SK-N-SH (cell line): ENCODE measurements around the gene RASAL3. TPM values are rescaled to one million over a fixed set of nuclear protein-coding genes. Genes with fewer than 3 reads are reported as not detected.
A peak's percentile ranks its signal among the peaks of the same experiment; 100 is the strongest.

Source experiments
- CTCF ChIA-PET: fragments of 300-600, 350-600 bp; formaldehyde crosslinking; extraction: SDS; loops from one replicate; lab custom pipeline; 2021; lab: Yijun Ruan, JAX
- POLR2A ChIA-PET: fragments of 350-600 bp; sonication (Branson Sonifier 250); formaldehyde crosslinking; extraction: SDS; loops from one replicate; lab custom pipeline; 2020; ENCODE audit warnings: antibody characterized with exemption, inconsistent platforms; lab: Yijun Ruan, JAX
- DNase-seq: peaks from one replicate; pipeline ENCODE4 v3.0.0; 2012
- H2AFZ ChIP-seq: fragments of 200-600 bp; sonication (generic); 2 replicates; pipeline ENCODE4 v1.8.1; 2016; ENCODE audit warnings: antibody characterized with exemption, mild to moderate bottlenecking, low read depth
- H3F3A ChIP-seq: fragments of 200-600 bp; sonication (generic); replicated peaks from 2 replicates; pipeline ENCODE3; 2016; ENCODE audit warnings: antibody characterized with exemption, mild to moderate bottlenecking; ENCODE audit not compliant: insufficient read depth
- H3K27ac ChIP-seq, 2 experiments: fragments of 200-500 bp in 1 of 2; fragments of 200-600 bp in 1 of 2; sonication (Bioruptor generic) in 1 of 2; sonication (generic), shearing (Covaris generic) in 1 of 2; 2 replicates each; pipeline versions ENCODE4 v1.5.1 to v1.6.1; 2014 to 2016; ENCODE audit warnings: low read depth in 2 of 2, inconsistent platforms in 1 of 2, low read length in 1 of 2, mild to moderate bottlenecking in 1 of 2, mixed read lengths in 1 of 2
- H3K27me3 ChIP-seq: fragments of 200-600 bp; sonication (generic), shearing (Covaris generic); 2 replicates; pipeline ENCODE4 v1.6.1; 2016; ENCODE audit warnings: mixed run types; ENCODE audit not compliant: insufficient read depth
- H3K36me3 ChIP-seq, 2 experiments: fragments of 200-500 bp in 1 of 2; fragments of 200-600 bp in 1 of 2; sonication (Bioruptor generic) in 1 of 2; sonication (generic) in 1 of 2; replicated peaks in 1 of 2; 2 replicates each; pipeline versions ENCODE3 to v1.5.1; 2014 to 2016; ENCODE audit warnings: low read length in 1 of 2, mild to moderate bottlenecking in 1 of 2; ENCODE audit not compliant: insufficient read depth in 2 of 2, control insufficient read depth in 1 of 2
- H3K4me1 ChIP-seq, 2 experiments: fragments of 200-500 bp in 1 of 2; fragments of 200-600 bp in 1 of 2; sonication (Bioruptor generic) in 1 of 2; sonication (generic), shearing (Covaris generic) in 1 of 2; 2 replicates each; pipeline versions ENCODE4 v1.5.1 to v1.6.1; 2014 to 2016; ENCODE audit warnings: low read depth in 1 of 2, low read length in 1 of 2, mixed run types in 1 of 2; ENCODE audit not compliant: insufficient read depth in 2 of 2, control insufficient read depth in 1 of 2
- H3K4me2 ChIP-seq: fragments of 200-600 bp; sonication (generic), shearing (Covaris generic); 2 replicates; pipeline ENCODE4 v1.6.1; 2017; ENCODE audit warnings: mixed run types
- H3K4me3 ChIP-seq, 2 experiments: fragments of 200-500 bp in 1 of 2; fragments of 200-600 bp in 1 of 2; sonication (Bioruptor generic) in 1 of 2; sonication (generic), shearing (Covaris generic) in 1 of 2; 2 replicates each; pipeline versions ENCODE4 v1.5.1 to v1.8.1; 2014 to 2016; ENCODE audit warnings: low read depth in 2 of 2, inconsistent platforms in 1 of 2, low read length in 1 of 2, mild to moderate bottlenecking in 1 of 2, mixed read lengths in 1 of 2, moderate library complexity in 1 of 2
- H3K79me2 ChIP-seq: fragments of 200-600 bp; sonication (generic); 2 replicates; pipeline ENCODE4 v1.8.1; 2017; ENCODE audit warnings: mild to moderate bottlenecking; ENCODE audit not compliant: insufficient read depth
- H3K9ac ChIP-seq: fragments of 200-600 bp; sonication (generic); 2 replicates; pipeline ENCODE4 v1.6.1; 2017; ENCODE audit warnings: mixed run types
- H3K9me2 ChIP-seq: fragments of 200-600 bp; sonication (generic); 2 replicates; pipeline ENCODE4 v1.6.1; 2017; ENCODE audit warnings: mixed run types
- H3K9me3 ChIP-seq: fragments of 200-600 bp; sonication (generic); 2 replicates; pipeline ENCODE4 v1.6.1; 2017; ENCODE audit warnings: mixed run types, mild to moderate bottlenecking, moderate library complexity
- H4K20me1 ChIP-seq: fragments of 200-600 bp; sonication (generic); 2 replicates; pipeline ENCODE4 v1.6.1; 2017; ENCODE audit warnings: mild to moderate bottlenecking, mixed run types; ENCODE audit not compliant: insufficient read depth
- CHD2 ChIP-seq: fragments of 150-350 bp; IDR thresholded peaks from 2 replicates; pipeline ENCODE4 v1.6.1; 2018; ENCODE audit warnings: low read length; ENCODE audit not compliant: partially characterized antibody
- CTCF ChIP-seq: fragments of 200-600 bp; sonication (generic); IDR thresholded peaks from 2 replicates; pipeline ENCODE4 v1.6.1; 2017; ENCODE audit warnings: antibody characterized with exemption, mild to moderate bottlenecking, moderate library complexity
- ELF1 ChIP-seq: IDR thresholded peaks from 2 replicates; pipeline ENCODE4 v1.4.0; 2012
- EP300 ChIP-seq, 2 experiments: IDR thresholded peaks; 2 replicates each; pipeline versions ENCODE4 v1.4.0 to v1.6.1; 2012; ENCODE audit warnings: borderline replicate concordance in 1 of 2, low read depth in 1 of 2, low read length in 1 of 2
- FOXJ3 ChIP-seq: sonication (generic); formaldehyde crosslinking; IDR thresholded peaks from 2 replicates; pipeline ENCODE4 v1.5.1; 2020; ENCODE audit warnings: mild to moderate bottlenecking, missing genetic modification reagents
- GABPA ChIP-seq: IDR thresholded peaks from 2 replicates; pipeline ENCODE4 v1.4.0; 2012; ENCODE audit warnings: low read depth, mild to moderate bottlenecking
- JUND ChIP-seq: IDR thresholded peaks from 2 replicates; pipeline ENCODE4 v1.4.0; 2012
- MAX ChIP-seq: IDR thresholded peaks from 2 replicates; pipeline ENCODE4 v1.4.0; 2012; ENCODE audit warnings: low read depth
- MEF2A ChIP-seq: IDR thresholded peaks from 2 replicates; pipeline ENCODE4 v1.4.0; 2012; ENCODE audit warnings: low read depth, borderline replicate concordance
- MXI1 ChIP-seq: IDR thresholded peaks from 2 replicates; pipeline ENCODE4 v1.6.1; 2012; ENCODE audit warnings: mild to moderate bottlenecking, low read depth, low read length, improper control_type of control experiment
- NFIC ChIP-seq: IDR thresholded peaks from 2 replicates; pipeline ENCODE4 v1.4.0; 2012; ENCODE audit warnings: borderline replicate concordance
- RCOR1 ChIP-seq: fragments of 150-350 bp; IDR thresholded peaks from 2 replicates; pipeline ENCODE4 v1.6.1; 2017; ENCODE audit warnings: antibody characterized with exemption, low read length
- SMC3 ChIP-seq: IDR thresholded peaks from 2 replicates; pipeline ENCODE4 v1.6.1; 2012; ENCODE audit warnings: low read depth, low read length, improper control_type of control experiment
- YY1 ChIP-seq: IDR thresholded peaks from 2 replicates; pipeline ENCODE4 v1.4.0; 2012; ENCODE audit warnings: low read depth, mild to moderate bottlenecking
- WGBS: methylation state at CpG from one replicate; pipeline ENCODE4 v1.1.6; 2017; ENCODE audit warnings: low lambda C conversion rate; 5-methylcytosine and 5-hydroxymethylcytosine counted together
- polyA plus RNA-seq, 3 experiments: library from polyadenylated mRNA; depleted of rRNA; stranded (reverse); fragments of >200 nt; gene quantifications; 2 replicates each; pipeline ENCODE4 v1.2.3, GENCODE V29; 2012

RASAL3 gene
- polyA plus RNA-seq, 1 of the 3 experiments (the other 2 are of a cell fraction) = 0.02 TPM

- TF ChIP-seq EP300 (IDR thresholded peaks at IDR 0.05; ENCODE audit: borderline replicate concordance in 1 of 2, low read depth in 1 of 2, low read length in 1 of 2) = no peak
- no peak for TF ChIP-seq ELF1
- no peak for TF ChIP-seq JUND
- no peak for TF ChIP-seq MAX
- TF ChIP-seq MEF2A = no peak
- TF ChIP-seq SMC3 = no peak
- TF ChIP-seq CTCF = no peak
- no peak for TF ChIP-seq FOXJ3 (CRISPR knock-in tag)
- TF ChIP-seq YY1 = no peak
- no peak for TF ChIP-seq NFIC
Observed at GRCh38 chr19:15422296-15423075, 41.9 kb downstream of the RASAL3 start (continued).

GRCh38 chr19:15421721-15422260, 42.6 kb downstream of the RASAL3 start:
- TF ChIP-seq JUND = no peak
- TF ChIP-seq FOXJ3 (CRISPR knock-in tag) = peak; percentile 64; the same call in 1 of the 2 replicates
- TF ChIP-seq RCOR1 = peak; percentile 43; the same call in 1 of the 2 replicates
- TF ChIP-seq GABPA = no peak
- peak; percentile 49 for TF ChIP-seq CHD2
- peak; percentile 89 for TF ChIP-seq MXI1
- TF ChIP-seq, all 33 proteins: peak for 4
- Histone ChIP-seq H3K27me3 (no peaks in the 10 kb centered on the region), H3K36me3 (peaks cover 33 to 41% of the 10 kb centered on the region in 2 experiments), H3K4me2 (no peak overlapping the region), H3K4me3 (no peak overlapping the region), H4K20me1 (peaks cover 12% of the 10 kb centered on the region), H3K4me1 (peaks cover 10 to 44% of the 10 kb centered on the region in 2 experiments; a peak in 3 of 4 replicates), H3K9me2 (no peaks in the 10 kb centered on the region), H3K27ac (peak overlapping the region in 1 of 2 experiments; percentile 94; a peak in 2 of 4 replicates), H3K79me2 (peaks cover 20% of the 10 kb centered on the region), H2AFZ (no peak overlapping the region), H3K9ac (no peak overlapping the region), H3F3A (peaks cover 10% of the 10 kb centered on the region), H3K9me3 (no peaks in the 10 kb centered on the region)
- ChIA-PET POLR2A (interaction anchor here (1.2 to 1.8 kb wide), 4 partner anchors 11 to 133 kb away, joined by 4 to 8 read pairs (median 4); partner anchors contain the start of gene AKAP8), CTCF (interaction anchor here (0.7 to 1.9 kb wide), 7 partner anchors 11 to 244 kb away, joined by 3 to 9 read pairs (median 3); no protein-coding TSS in a partner anchor)
- DNase-seq = peak; percentile 88
- WGBS = 48% methylated on average over 11 of the region's 15 CpGs
